Neural cell (in vitro differentiated cells): Measurements from ENCODE around the gene ZBED2.

Experiments used
- CTCF ChIP-seq: fragments of 450-650 bp; IDR thresholded peaks from 2 replicates; pipeline ENCODE4 v1.5.1; 2014; ENCODE audit warnings: antibody characterized with exemption, mild to moderate bottlenecking, moderate library complexity; ENCODE audit not compliant: poor library complexity, severe bottlenecking
- EZH2 ChIP-seq: fragments of 200-600, 300-800 bp; shearing (Covaris generic), sonication (generic); IDR thresholded peaks from 2 replicates; pipeline ENCODE4 v1.6.1; 2014; ENCODE audit warnings: antibody characterized with exemption, low read length, borderline replicate concordance, mild to moderate bottlenecking; ENCODE audit not compliant: insufficient read depth, poor library complexity, severe bottlenecking
- RAD21 ChIP-seq: fragments of 450-650 bp; conservative IDR thresholded peaks from 2 replicates; pipeline ENCODE4 v1.6.1; 2014; ENCODE audit warnings: antibody characterized with exemption, mild to moderate bottlenecking, moderate library complexity
- TAF1 ChIP-seq: IDR thresholded peaks from 2 replicates; pipeline ENCODE4 v1.6.1; 2012; ENCODE audit warnings: low read depth

- no peak for TF ChIP-seq CTCF
- TF ChIP-seq EZH2 = no peak
- TF ChIP-seq RAD21 = no peak
- TF ChIP-seq TAF1 = no peak
These were observed 24.7 kb upstream of the ZBED2 start for GRCh38 chr3:111619833-111620232.
